A673 (cell line): ENCODE measurements around the gene RIN2. TPM values are rescaled to one million over a fixed set of nuclear protein-coding genes. Genes with fewer than 3 reads are reported as not detected.

Experiments
- BruUV-seq: library from RNA; stranded (reverse); fragments of 400-500 nt; replicated peaks from 2 replicates; lab custom pipeline; 2021; lab: Mats Ljungman, UMichigan
- CTCF ChIA-PET: fragments of 300-600 bp; sonication (Branson Sonifier 250); formaldehyde crosslinking; loops from one replicate; lab custom pipeline; 2022; ENCODE audit warnings: antibody characterized with exemption; lab: Charles Lee
- POLR2A ChIA-PET: fragments of 300-600 bp; sonication (Branson Sonifier 250); formaldehyde crosslinking; loops from one replicate; lab custom pipeline; 2022; ENCODE audit warnings: antibody characterized with exemption; ENCODE audit not compliant: low non-redundant PET; lab: Charles Lee
- DNase-seq: peaks from one replicate; pipeline ENCODE4 v3.0.0-alpha.2; 2015; ENCODE audit warnings: low spot score
- H3K27ac ChIP-seq: fragments of 200-600 bp; sonication (generic); 2 replicates; pipeline ENCODE4 v1.5.1; 2016; ENCODE audit warnings: mixed run types, low read depth, mild to moderate bottlenecking, mixed read lengths, antibody characterized with exemption, low read length; ENCODE audit not compliant: poor library complexity, severe bottlenecking
- H3K27me3 ChIP-seq: fragments of 200-600 bp; sonication (generic); replicated peaks from 2 replicates; pipeline ENCODE4 v1.6.1; 2017; ENCODE audit warnings: mixed run types, low read depth, mild to moderate bottlenecking, mixed read lengths, antibody characterized with exemption, low read length; ENCODE audit not compliant: insufficient read depth, poor library complexity
- H3K36me3 ChIP-seq: fragments of 200-600 bp; sonication (generic); 2 replicates; pipeline ENCODE4 v1.6.1; 2016; ENCODE audit warnings: mixed run types, mild to moderate bottlenecking, mixed read lengths, antibody characterized with exemption, low read length; ENCODE audit not compliant: insufficient read depth, poor library complexity, severe bottlenecking
- H3K4me1 ChIP-seq: fragments of 200-600 bp; sonication (generic); 2 replicates; pipeline ENCODE4 v1.6.1; 2017; ENCODE audit warnings: mixed run types, mild to moderate bottlenecking, mixed read lengths, antibody characterized with exemption, low read length; ENCODE audit not compliant: insufficient read depth, poor library complexity, severe bottlenecking
- H3K4me3 ChIP-seq: fragments of 200-600 bp; sonication (generic); 2 replicates; pipeline ENCODE4 v1.5.1; 2016; ENCODE audit warnings: low read depth, mixed run types, mild to moderate bottlenecking, mixed read lengths, low read length; ENCODE audit not compliant: poor library complexity, severe bottlenecking
- H3K9me3 ChIP-seq: fragments of 200-600 bp; sonication (generic); 2 replicates; pipeline ENCODE4 v1.6.1; 2016; ENCODE audit warnings: mixed run types, low read depth, mild to moderate bottlenecking, mixed read lengths, antibody characterized with exemption, low read length; ENCODE audit not compliant: poor library complexity, severe bottlenecking
- CTCF ChIP-seq: fragments of 300-800, 200-600 bp; sonication (generic); conservative IDR thresholded peaks from 2 replicates; pipeline ENCODE4 v1.5.1; 2017; ENCODE audit warnings: low read depth, mild to moderate bottlenecking, antibody characterized with exemption, low read length, moderate library complexity, mixed read lengths
- EZH2 ChIP-seq: fragments of 200-600 bp; sonication (generic); IDR thresholded peaks from 2 replicates; pipeline ENCODE4 v1.6.1; 2017; ENCODE audit warnings: borderline replicate concordance, low read depth, mild to moderate bottlenecking, mixed read lengths, antibody characterized with exemption, low read length; ENCODE audit not compliant: poor library complexity, severe bottlenecking
- intact Hi-C: fragments of 100-400 bp; cut with micrococcal nuclease; formaldehyde crosslinking; loops from one replicate; pipeline ENCODE4 v1.10.0; 2022; ENCODE audit not compliant: unreplicated experiment
- total RNA-seq: library from RNA; stranded (reverse); gene quantifications from 2 replicates; pipeline ENCODE4 v1.2.3, GENCODE V29; 2021

The RIN2 gene
- total RNA-seq, 1 experiment from 2014 or later: 14.6 TPM

- no TSS peak for BruUV-seq
- Histone ChIP-seq H3K36me3 (peaks cover 14% of the 10 kb centered on the region), H3K27me3 (no peaks in the 10 kb centered on the region), H3K4me1 (no peaks in the 10 kb centered on the region), H3K4me3 (no peak overlapping the region), H3K9me3 (no peaks in the 10 kb centered on the region), H3K27ac (no peak overlapping the region)
- no peak for TF ChIP-seq CTCF
- TF ChIP-seq EZH2: no peak
- DNase-seq: no peak
- POLR2A ChIA-PET: no interaction called here
- intact Hi-C loops: no loop called here
- CTCF ChIA-PET: no interaction called here
These were observed 47.5 kb upstream of the RIN2 start for GRCh38 chr20:19710336-19711120.

GRCh38 chr20:19711126-19711525 is 46.9 kb upstream of the RIN2 start:
- TF ChIP-seq EZH2 (no peak), CTCF (no peak)
- CTCF ChIA-PET: no interaction called here
- no peak for DNase-seq
- no peaks in the 10 kb centered on the region for H3K9me3 ChIP-seq
- POLR2A ChIA-PET: no interaction called here
- H3K4me3 ChIP-seq: no peak overlapping the region
- peaks cover 14% of the 10 kb centered on the region for H3K36me3 ChIP-seq
- intact Hi-C loops: no loop called here
- no TSS peak for BruUV-seq
- no peak overlapping the region for H3K27ac ChIP-seq
- no peaks in the 10 kb centered on the region for H3K4me1 ChIP-seq
- H3K27me3 ChIP-seq: no peaks in the 10 kb centered on the region

- H3K27me3 ChIP-seq: no peaks in the 10 kb centered on the region
- CTCF ChIA-PET: interaction anchor here (0.5 kb wide), 1 partner anchor 45 kb away, joined by 8 read pairs; no protein-coding TSS in a partner anchor
- no peaks in the 10 kb centered on the region for H3K9me3 ChIP-seq
- no peak overlapping the region for H3K4me3 ChIP-seq
- no peaks in the 10 kb centered on the region for H3K4me1 ChIP-seq
- H3K36me3 ChIP-seq: peaks cover 14% of the 10 kb centered on the region
- no peak for DNase-seq
- no peak overlapping the region for H3K27ac ChIP-seq
- POLR2A ChIA-PET: interaction anchor here (0.5 kb wide), 1 partner anchor 14 kb away, joined by 3 read pairs; no protein-coding TSS in a partner anchor
- BruUV-seq: no TSS peak
- intact Hi-C loops: no loop called here
- TF ChIP-seq EZH2 (no peak), CTCF (no peak)
These were observed 45.3 kb upstream of the RIN2 start for GRCh38 chr20:19712721-19713260.
